HK-2 (cell line): ENCODE data around the gene XCL2.
"Not testable (repeated sequence)": the region's sequence is repeated elsewhere in the genome, so short reads cannot be mapped to it uniquely, and the experiment has no call there.

Experiments
- DNase-seq: peaks from one replicate; pipeline ENCODE4 v3.0.0-alpha.2; 2018; ENCODE audit not compliant: unreplicated experiment

XCL2 gene

DNA sequence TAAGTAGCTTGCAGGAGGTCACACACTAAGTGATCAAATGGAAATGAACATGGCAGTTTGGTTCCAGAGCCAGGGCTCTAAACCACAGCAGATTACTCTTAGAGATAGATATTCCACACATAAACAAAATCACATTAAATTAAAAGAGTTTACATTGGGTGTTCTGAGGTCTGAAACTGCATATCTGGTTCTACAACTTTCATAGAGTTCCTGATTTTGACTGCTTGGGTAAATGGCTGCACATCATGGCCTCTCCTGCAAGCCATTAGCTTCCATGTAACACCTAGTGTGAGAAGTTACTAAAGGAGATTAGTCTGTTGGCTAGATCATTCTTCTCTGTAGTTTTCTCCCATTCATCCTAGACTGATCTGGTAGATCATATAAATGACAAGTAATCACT, 12.8 kb upstream of the XCL2 start:
- DNase-seq = no peak

DNA sequence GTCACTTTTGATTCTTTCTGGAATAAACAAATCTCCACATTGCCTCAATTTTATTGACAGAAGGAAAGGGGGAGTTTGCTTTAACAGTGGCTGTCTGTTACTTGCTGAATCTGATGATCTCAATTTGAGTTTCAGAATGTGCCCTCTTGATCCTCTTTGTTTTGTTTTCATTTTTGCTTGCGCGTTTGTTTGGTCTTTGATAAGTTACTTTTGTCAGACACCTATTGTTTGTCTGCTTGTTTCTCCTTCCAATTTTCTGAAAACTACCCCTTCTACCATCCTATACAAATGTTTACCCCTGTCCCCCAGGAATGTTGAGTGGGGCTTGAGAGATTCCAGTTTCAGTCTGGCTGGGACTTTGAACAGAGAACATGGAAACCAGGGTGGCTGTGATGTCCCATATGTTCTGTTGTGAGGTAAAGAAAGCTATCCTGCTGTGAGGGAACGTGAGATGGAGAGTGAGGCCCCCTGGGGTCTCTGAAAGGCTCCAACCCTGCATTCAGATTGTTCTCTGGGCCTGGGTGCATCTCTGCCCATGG, 11.8 kb upstream of the XCL2 start:
- no peak for DNase-seq

DNA sequence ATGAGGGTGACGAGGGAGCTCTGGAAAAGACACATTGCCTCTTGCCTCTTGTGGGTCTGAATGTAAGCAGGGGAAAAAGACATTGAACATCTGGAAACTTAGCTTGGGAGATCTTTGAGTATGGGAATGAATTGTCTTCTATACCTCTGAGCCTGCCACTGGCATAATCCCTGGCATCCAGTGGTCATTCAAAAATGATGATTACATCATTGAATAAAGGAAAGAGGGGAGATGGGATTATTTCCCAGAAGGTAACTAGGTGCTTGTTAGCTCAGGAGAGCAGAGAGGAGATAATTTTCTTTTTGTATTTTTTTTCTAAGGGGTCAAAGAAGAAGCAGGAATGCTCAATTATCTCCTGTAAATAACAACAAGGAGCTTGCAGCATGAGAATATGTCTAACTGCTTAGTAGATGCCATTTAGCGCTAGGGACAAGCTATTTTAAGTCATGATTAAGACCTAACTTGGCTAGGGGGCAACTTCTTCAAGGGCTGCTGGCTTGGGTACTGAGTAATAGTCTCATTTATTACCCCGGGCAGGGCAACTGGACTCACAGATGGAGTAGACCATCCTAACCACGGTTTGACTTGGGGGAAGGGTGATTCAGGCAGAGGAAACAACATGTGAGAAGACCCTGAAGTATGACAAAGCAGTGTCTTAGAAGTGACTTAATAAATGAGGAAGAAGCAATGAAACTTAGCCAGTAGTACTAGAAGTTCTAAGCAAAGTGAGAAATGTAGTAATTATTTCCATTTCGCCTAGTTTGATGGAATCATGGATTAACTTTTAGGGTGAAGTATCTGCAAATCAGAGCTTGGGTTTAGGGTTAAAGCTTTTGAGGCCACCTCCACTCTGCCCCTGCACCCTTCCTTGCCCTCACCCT, 11.0 kb upstream of the XCL2 start:
- no peak for DNase-seq

DNA sequence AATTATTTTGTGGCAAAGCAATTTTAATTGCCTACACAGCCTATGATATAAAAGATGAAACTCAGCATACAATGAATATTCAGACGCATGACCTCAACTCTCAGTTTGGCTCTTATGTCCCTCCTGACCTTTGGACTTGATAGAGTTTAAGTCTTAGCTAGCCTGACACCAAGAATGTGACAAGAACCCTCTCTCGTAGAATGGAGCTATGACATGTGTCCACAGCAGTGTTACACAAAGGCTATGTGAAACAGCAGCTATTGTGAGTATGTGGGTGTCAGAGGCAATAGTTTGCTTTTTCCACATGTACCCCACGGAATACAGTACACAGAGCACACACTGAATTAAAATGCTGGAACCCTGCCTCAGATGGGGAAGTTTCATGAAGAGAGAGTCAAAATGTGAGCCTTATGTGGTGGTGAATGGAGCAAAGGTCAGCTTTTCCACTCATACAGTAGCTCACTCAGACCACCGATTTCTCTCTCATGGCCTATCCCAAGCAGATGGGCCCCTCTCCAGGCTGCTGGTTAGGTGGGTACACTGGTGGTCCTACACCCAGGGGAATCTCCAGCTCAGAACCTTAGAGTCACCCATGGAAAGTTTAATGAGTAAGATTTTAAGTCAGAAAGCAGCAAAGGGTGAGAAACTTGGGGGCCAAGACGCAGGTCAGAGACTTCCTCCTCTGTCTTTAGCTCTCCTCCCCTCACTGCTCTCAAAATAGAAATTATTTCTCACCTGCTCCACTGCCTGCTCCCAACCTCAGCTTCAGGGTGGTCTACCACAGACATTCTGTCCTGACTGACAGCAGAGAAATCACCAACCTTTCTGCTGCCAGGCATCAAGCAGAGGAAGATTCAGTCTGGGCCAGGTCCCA, 10.1 kb upstream of the XCL2 start:
- DNase-seq = no peak

DNA sequence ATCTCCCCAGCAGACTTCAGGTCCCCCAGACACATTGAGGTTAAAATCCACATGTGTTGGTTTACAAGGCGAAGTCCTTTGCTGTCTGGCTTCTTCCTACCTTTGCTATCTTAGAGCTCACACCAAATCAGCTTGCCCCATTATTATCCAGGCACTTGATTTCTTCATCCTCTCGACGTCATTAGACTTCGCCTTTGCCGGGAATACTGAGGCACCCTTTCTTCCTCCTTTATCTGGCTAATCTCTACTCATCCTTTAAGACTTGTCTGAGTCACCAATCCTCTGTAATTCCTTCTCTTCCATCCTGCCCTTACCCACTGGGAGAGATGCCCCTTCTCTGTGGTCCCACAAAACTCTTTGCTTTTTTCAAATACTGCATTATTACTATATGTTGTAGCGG, 9.2 kb upstream of the XCL2 start:
- no peak for DNase-seq

DNA sequence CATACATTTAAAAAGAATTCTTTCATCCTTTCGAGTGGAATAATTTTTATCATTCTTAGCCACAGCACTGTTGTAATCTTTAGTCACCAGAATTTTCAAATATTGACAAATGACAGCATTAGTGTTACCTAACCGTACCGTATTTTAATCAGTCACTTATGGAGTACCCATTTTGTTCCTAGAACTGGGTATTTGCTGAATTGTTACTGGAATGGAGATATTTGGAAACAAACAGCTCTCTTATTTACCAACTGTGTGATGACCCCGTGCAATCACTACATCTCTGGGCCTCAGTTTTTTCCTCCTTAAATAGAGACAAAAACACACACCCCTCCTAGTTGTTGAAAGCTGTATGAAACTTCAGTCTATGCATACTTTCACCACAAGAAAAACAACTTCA, 7.9 kb upstream of the XCL2 start:
- DNase-seq = no peak

DNA sequence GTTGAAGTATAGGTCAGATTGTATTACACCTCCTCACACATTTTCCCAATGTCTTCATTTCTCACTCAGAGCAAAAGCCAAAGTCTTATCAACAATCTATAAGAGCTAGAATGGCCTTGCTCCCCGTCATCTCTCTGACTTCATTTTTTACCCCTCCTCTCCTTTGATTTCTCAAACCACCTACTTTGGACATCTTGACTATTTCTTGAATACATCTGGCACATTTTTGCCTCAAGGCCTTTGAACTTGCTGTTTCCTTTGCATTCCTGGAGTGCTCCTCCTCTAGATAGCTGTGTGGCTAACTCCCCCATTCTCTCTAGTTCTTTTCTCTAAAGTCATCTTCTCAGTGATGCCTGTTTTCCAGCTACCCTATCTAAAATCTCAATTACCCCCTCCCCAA, 7.2 kb upstream of the XCL2 start:
- DNase-seq = no peak

DNA sequence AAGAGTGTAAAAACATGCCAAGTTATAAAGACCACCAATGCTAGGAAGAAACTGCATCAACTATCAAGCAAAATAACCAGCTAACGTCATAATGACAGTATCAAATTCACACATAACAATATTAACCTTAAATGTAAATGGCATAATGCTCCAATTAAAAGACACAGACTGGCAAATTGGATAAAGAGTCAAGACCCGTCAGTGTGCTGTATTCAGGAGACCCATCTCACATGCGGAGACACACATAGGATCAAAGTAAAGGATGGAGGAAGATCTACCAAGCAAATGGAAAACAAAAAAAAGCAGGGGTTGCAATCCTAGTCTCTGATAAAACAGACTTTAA, 2.7 kb upstream of the XCL2 start:
- DNase-seq = not testable (repeated sequence)

DNA sequence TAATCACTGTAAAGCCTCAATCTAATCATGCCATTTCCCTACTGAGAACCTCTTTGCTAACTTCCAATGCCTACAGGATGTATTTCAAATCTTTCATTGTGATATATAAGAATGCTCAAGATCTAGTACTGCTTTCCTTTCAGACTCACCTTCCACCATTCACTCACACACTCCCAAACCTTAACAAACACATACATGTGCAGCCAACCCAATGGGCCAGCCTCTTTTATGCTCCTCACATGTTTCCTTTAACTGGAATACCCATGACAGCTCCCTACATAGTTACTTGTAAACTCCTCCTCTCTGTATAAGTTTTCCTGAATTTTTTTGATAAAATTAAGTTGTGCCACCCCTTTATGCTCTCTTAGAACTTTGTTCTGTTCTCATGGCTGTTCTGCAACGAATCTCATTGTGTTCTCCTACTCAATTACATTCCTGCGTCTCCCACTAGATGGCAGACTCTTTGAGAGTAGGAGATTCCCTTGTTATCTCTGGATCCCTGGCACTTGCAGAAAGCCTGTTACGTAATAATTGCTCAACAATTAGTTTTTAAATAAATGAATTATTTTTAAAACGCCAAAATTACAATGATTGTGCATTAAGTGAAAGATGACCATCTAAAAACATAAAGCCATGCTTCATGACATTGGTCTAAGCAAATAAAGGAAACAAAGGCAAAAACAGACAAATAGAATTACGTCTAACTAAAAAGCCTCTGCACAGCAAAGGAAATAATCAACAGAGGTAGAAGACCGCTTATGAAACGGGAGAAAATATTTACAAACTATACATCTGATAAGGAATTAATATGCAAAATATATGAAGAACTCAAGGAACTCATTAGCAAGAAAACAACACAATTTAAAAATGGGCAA, 2.1 kb upstream of the XCL2 start:
- not testable (repeated sequence) for DNase-seq

DNA sequence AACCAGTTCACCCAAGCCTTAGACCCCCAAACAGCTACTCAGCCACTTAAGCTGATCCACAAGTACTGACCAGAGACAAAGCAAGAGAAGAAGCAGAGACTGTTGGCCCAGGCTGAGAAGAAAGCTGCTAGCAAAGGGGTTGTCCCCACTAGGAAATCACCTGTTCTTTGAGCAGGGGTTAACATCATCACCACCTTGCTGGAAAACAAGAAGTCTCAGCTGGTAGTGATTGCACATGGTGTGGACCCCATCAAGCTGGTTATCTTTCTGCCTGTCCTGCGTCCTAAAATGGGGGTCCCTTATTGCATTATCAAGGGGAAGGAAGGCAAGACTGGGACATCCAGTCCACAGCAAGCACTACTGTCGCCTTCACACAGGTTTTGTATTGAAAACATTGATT, 819 bp downstream of the XCL2 start:
- not testable (repeated sequence) for DNase-seq

DNA sequence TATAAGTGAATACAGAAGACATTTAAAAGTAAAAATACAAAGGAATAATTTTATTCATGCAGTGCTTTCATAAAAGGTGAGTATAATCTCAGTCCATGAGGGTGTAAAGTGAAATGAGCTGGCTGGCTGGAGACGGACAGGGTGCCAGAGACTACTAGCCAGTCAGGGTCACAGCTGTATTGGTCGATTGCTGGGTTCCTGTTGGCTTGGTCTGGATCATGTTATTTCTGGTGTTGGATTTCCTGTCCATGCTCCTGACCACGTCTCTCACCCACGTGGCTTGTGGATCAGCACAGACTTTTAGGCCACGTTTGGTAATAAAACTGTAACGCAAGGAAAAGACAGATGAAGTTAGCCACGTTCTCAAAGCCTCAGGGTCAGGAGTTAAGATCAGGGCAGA, 3.0 kb downstream of the XCL2 start:
- not testable (repeated sequence) for DNase-seq

DNA sequence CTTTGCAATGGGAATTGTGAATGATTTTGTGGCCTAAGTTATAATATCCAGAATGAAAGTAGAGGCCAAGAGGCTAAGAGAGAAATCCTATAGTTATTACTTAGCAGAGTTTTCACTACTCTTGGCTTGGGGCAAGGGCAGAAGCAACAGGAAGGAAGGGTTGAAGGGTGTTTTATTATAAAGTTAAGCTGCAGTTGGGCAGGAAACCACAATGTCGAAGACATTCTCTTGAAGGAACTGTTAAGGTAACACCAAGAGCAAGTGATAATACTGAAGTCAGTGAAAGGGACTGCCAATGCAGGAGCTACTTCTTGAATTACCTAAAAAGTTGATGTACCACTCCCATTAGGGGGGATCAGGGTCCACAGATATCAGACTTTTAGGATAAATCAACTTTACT, 8.3 kb downstream of the XCL2 start:
- no peak for DNase-seq

DNA sequence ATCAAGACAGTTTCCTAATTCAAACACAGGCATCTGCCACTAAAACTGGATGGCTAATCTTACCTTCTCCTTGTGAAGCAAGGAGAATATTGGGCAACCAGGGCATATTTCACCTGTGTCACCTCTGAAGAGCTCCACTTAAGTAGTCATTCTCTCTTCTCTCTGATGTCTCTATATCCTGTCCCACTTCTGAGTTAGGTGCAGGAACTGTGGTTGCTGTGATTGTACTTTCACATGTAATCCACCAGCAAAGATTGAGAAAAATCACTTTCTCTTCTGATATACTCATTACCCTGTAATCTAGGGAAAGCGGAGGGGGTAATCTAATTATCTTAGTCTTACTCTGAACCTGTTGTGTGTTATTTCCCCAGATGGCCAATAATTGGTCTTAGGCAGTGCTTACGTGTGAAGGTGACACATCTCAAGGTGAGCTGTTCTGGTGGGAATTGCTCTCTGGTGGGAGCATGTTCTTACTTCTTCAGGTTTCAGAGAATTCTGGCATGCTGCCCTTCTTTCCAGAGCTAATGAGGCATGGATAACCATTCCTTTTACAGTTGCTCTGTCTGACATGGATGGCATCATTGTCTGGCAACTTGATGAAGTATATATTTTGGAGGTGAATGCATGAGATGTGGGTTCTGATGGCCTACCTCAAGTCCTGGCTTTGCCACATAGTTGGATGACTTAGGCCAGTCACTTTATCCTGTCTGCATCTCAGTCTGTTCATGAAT, 12.0 kb downstream of the XCL2 start:
- no peak for DNase-seq

DNA sequence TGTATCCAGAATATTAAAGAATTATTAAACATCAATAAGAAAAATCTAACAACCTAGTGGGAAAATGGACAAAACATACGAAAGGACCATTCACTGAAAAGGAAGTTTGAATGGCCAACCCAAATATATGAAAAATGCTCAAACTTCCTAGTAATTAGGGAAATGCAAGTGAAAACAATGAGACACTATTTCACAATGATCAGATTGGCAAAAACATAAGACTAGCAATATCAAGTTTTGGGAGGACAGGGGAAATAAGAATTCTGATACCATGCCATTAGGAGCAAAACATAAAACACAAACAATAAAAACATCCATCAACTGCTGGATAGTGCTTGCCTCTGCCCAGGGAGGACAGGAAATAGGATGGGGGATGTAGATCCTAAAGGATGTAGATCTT, 14.3 kb downstream of the XCL2 start:
- DNase-seq = no peak

DNA sequence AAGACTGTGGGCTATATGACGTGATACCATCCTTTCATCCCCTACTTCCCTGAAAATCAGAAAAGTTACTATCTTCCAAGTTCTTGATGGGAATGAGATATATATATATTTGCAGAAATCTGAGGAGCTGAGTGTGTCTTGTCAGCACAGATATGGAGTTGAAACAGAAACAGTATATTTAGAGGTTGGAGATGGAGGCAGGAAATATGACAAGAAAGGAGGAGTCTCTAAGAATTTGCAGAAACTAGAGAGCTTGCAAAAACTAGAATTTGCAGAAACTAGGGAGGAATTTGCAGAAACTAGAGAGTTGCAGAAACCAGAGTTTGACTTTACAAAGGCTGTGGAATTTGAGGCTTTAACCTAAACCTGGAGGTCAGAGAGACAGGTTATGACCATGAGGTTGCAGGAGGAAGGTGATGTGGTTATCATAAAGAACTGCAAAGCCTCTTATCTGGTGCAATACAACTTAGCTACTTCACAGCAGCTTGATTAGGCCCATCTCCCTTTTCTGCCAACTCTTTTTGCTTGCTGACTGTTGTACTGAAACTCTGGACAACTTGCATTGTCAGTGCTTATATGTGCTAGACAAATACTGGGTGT, 22.3 kb downstream of the XCL2 start:
- no peak for DNase-seq

DNA sequence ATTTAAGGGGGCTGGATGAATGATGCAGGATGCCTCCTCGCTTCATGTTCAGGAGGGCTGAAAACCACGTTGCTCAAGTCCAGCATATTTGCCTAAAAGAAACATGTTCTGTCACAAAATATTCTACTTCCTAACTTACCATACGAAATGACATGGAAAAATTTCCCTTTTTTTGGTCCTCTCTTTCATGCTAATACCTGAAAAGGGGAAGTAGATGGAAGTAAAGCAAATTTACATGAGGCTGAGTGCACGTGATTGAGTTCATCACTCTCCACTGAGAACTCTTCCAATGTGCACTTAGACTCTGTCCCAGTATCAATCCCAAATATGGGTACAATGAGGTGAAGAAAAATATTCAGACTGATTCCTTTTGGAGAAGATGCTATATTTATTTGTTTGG, 23.0 kb downstream of the XCL2 start:
- no peak for DNase-seq

DNA sequence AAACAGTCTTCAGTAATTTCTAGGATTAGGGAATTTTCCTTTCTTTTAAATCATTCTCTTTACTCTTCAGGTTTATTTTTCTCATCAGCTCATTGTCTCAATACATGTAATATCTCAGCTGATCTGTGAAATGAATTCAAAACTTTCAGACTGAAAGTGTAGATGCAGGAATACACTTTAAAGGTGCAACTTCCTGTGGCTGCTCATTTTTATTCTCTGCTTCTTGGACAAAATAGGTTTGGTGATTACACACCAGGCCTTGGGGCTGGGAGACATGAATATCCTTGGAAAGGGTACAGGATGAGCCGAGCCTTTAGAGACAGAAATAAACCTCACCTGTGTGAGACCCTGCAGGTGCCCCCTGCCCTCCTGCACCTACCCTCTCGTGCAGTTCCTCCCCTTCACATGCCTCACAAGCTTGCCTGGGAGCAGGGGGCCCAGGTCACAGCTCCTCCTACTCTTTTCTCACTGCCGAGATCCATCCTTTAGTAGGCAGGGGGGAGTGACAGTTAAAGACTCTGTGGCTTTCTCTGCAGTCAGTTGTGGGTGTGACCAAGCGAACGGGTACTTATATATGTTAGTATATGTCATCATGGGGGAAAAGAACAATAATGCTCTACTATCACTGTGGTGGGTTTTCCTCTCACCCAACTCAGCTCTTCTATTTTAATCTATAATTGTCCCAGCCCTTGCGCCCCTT, 23.6 kb downstream of the XCL2 start:
- no peak for DNase-seq

DNA sequence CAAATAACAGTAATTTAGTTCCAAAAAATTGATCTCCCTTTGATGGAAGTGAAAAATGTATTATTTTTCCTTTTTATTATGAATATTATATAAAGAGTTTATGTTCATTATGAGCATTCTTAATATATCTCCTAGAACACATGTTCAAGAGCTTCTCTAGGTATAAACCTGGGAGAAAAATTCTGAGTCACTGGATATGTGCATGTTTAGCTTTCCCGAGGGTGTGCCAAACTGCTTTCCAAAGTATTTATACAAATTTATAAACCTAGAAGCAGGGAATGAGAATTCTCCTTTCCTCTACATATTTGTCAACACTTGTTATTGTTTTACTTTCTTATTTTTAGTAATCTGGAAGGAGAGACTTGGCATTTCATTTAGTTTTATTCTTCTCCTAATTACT, 25.0 kb downstream of the XCL2 start:
- no peak for DNase-seq

DNA sequence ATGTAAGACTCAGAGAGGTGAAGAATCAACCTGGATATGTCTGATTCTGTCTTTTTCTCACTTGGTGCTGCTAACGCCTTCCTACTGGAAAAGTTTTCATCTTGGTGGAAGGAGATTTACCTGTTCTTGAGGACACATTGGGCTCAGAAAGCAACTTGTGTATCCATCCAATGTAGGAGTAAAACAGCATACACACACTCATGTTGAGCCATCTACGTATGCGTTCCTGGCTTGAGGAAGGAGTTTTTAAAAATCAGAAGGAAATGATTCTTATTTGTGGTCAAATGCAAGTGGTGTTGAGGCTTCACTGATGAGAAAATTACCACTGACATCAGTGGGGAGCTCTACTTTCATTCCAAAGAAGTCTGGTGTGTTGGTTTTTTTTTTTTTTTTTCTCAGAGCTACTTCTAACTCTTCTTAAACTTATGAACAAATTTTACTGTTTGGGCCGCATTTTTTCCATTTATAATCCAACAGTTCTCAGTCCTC, 25.6 kb downstream of the XCL2 start:
- no peak for DNase-seq

DNA sequence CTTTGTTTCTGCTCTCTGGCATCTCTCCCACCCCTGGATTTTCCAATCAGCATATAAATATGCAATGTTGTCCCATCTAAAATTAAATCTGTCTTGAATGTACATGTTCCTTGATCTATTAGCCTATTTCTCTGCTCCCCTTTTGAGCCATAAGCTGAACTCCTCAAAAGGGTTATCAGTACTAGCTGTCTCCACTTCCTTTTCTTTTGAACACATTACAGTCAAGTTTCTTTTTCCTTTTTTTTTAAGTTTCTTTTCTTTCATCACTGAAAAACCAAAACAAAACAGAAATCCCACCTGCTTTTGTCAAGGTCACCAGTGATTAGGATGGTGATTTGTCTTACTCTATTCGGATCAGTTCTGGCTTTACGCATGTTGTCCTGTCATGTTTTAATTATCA, 29.3 kb downstream of the XCL2 start:
- DNase-seq = no peak
